ENCODE data around the gene LRIT3.

The LRIT3 gene

GRCh38 chr4:109912706-109913595 lies 65.0 kb downstream of the LRIT3 start, which contains the start of gene EGF:
Gene EGF (plus strand): TSS chr4:109912883. CDS start chr4:109913336, 453 bp downstream.
- no peak for DNase-seq

GRCh38 chr4:109913596-109914241 lies 65.8 kb downstream of the LRIT3 start:
- no peak for DNase-seq

- DNase-seq: no peak
Observed at GRCh38 chr4:109914322-109914721, 66.4 kb downstream of the LRIT3 start.

GRCh38 chr4:109915385-109916026 lies 67.6 kb downstream of the LRIT3 start:
- DNase-seq: no peak

GRCh38 chr4:109916027-109916409 lies 68.1 kb downstream of the LRIT3 start:
- DNase-seq: no peak

DNA sequence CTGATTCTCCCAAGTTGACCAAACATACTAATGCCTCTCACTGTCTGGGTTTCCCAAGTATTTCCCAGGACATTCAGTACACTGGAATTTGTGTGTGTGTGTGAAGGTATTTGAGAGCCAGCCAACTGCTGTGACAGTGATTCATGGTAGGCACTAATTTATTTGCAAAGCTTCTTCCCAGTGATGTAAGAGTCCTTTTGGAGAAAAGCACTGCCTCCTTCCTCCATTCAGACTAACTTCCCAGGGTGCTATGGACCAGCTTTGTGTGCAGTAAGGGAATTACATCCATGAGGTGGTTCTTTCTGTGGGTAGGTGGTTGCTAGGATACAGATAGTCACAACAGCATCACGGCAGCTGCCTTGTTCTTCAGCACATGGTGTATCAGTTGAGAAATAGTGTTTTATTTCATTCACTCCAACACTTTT lies 73.5 kb downstream of the LRIT3 start:
- no peak for DNase-seq
